ENCODE data around the gene VWA8.
"Not testable (repeated sequence)": the region's sequence is repeated elsewhere in the genome, so short reads cannot be mapped to it uniquely, and the experiment has no call there.

Gene VWA8

DNA sequence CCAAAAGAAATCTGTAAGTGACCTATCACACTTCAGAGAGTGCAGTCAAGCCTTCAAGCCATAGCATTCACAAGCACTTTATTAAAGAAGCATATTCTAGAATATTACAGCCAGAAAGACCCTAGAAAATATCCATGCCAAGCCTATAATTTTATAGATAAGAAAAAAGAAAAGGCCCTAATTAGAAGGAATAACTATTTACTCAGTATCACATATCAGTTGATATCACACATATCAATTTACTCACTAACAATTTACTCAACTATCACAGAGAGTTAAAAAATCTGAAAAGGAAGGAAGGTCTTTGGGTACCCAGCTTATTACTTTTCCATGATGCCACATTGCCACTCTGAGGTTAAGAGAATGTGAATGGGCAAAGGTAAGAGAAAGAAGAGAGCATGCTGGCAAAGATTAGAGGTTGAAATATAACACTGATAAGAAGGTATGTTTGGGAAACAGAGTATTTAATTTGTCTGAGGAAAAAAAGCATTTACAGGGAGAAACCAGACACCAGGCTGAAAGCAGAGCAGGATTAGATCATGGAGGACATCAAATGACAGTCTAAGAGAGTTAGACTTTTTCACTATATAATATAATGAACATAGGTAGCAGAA lies 186.2 kb downstream of the VWA8 start:
- no peak for DNase-seq
- intact Hi-C loops (cut with DNase I), result no loop called here

DNA sequence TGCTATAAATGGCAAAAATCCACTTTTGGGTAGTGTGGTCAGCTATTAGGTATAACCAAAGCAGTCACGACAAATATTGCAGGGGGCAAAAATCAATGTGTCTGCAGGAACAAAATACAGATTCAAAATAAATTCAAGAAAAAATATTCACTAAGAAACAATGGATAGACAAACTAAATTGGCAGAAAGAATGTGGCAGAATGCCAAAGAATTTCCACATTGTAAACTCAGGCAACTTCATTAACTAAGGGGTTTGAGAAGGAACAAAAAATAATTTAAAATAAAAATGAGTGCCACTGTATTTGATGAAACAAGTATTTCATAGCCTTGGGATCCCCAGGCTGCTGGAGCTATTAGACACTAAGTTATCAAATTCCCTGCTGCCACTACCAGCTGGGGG lies 193.1 kb downstream of the VWA8 start:
- peak in 1 of 42 donors; percentile 5 for DNase-seq
- intact Hi-C loops (cut with DNase I), result no loop called here

DNA sequence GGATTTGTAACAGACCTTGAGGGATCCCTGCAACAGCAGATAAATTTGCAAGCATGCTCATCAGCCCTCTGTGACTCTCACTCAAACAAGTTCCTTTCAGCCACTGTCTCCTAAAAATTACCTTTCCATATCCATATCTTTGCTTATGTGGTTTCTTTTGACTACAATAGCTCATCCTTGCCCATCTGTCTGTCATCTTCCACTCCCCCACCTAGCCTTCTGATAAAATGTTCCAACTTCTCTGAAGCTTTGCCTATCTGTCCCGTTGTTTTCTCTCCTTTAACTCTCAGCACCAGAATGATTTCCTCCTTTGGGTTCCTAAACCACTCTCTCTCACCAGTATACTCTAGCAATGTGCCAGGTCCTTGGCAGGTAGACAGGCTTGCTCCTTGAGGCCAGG lies 194.5 kb downstream of the VWA8 start:
- intact Hi-C loops (cut with DNase I), result no loop called here
- DNase-seq, result no peak

DNA sequence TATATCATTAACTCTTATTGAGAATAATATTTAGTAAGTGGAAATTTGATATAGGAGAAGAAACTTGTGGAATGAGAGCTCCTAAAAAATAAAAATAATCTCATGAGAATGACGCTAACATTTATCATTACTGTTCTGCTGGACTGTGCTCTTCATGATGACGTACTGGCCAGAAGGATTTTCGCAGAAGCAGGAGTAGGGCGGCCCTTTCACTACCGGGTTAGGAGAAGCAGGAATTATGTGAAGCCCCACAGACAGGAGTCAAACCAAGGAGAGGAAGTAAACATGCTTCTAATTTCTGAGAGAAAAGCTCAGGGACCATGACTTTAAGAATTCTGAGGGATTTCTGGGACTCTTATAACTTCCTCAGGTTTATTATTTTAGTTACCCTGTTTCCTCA lies 195.1 kb downstream of the VWA8 start:
- DNase-seq, result no peak
- intact Hi-C loops (cut with DNase I), result no loop called here

DNA sequence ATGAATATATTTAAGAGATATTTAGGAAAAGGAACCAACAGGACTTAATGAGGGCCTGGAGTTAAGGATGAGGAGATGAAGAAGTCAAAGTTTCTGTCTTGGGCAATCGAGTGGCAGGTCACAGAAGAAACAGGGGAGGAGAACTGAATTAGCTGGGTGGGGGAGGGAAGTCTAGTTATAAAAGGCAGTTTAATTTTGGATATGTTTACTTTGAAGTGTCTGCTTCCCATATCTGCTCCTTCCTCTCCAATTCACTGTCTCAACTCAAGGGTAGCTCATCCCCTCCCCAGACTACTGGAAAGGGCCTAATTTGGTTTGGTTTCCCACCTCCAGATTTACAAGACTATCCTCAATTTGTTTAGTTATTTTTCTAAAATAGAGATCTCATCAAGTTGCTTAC lies 195.9 kb downstream of the VWA8 start:
- intact Hi-C loops (cut with DNase I), result no loop called here

DNA sequence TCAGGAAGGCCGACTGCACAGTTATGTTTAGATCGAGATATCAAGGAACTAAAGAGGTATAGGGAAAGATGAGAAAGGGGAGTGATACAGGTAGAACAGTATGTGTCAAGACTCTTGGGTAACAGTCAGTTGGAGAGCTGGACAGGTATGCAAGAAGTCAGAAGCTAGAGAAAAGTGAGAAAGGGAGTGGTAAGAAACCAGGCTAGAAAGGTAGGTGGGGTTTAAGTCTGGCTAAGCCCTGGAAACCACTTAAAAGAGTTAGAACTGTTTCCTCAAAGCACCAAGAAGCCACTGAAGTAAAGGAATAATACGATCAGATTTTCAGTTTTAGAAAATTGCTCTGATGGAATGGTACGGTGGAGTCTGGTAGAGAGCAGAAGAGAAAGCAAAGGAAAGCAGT lies 196.4 kb downstream of the VWA8 start:
- intact Hi-C loops (cut with DNase I), result no loop called here
- DNase-seq, result no peak

More for the DNA sequence above, 195.9 kb downstream of the VWA8 start:
- DNase-seq, result no peak

DNA sequence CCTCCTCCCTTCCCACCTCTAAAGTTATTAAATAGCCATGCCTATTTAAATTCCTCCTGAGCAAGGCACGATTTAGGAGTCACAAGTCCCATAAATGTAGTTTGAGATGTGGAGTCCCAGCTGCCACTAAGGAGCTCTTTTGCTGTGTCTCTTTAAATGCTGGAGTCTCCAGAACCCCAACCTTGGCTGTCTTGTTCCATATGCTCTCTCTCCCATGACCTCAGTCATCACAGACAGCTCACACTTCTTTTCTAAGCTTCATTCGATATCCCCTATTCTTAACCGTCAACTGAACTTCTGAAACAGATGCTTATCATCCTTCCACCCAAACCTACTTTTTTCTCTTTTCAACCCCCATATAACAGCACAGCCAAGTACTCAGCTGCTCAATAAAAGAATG lies 197.1 kb downstream of the VWA8 start:
- DNase-seq, result no peak
- intact Hi-C loops (cut with DNase I), result no loop called here

DNA sequence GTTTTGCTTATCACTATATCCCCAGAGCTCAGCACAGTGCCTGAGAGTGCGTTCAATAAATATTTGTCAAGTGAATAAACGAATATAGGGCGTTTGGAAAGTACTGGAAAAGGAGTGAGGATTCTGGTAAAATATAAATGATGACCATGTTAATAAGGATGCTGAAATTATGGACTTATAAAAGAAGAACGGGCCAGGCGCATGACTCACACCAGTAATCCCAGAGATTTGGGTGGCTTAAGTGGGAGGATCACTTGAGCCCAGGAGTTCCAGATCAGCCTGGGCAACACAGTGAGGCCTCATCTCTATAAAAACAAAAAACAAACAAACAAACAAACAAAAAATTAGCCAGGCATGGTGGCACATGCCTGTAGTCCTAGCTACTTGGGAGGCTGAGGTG lies 198.1 kb downstream of the VWA8 start:
- DNase-seq, result no peak
- intact Hi-C loops (cut with DNase I), result no loop called here

DNA sequence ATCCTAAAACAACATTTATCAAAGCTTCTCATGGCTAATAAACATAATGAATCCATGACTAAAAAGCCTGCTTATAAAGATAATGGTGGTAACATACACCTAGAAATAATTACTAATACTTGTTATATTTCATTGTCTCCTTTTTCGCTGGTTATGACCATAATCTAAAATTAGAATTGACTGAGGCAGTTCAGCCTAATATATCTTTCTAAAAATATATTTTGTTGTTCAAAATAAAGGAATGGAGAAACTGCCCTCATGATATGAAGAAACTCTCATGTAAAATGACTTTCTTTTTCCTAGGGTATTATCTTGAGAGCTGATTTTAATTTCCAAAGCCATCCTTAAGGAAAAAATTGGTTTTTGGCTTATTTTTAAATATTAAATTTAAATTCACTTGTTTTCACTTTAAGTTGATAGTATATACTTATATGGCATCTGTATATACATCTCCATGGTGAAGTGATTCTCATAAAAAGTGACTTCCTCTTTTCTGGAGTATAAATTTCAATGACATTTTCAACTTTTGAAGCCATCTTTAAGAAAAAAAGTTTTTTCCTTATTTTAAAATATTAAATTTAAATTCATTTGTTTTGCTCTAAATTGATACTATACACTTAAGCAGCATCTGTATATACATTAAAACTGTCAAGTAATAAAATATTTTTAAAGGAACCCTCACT lies 204.6 kb downstream of the VWA8 start:
- intact Hi-C loops (cut with DNase I), result no loop called here
- no peak for DNase-seq

DNA sequence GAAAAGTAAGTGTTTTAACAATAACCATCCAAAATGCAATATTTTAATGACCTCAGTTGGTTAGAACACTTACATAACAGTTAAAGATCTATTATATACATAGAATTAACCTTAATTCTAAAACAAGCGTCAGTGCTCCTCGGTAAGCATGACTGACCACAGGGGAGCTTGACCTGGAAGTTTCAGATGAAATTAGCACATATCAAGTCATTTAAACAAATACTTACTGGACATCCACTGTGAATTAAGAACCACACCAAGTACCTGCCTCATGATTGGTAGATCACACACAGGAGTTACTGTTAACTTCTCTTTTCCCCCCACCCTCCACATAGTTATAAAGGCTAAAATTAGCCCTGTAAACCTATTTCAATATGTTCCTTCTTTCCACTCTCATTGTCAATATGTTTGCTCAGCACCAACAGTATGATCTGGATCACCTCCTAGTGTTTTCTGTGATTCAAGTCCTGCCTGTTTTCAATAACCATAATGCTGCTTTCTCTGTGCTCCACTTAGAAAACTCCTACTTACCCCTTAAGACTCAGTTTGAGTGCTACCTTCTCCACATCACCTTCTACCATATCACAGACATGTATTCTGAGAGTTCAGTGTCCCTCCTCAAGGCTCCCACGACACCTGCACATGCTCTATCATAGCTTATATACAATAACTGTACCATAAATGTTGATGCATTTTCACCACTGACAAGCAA lies 209.0 kb downstream of the VWA8 start:
- no peak for DNase-seq
- intact Hi-C loops (cut with DNase I), result no loop called here

DNA sequence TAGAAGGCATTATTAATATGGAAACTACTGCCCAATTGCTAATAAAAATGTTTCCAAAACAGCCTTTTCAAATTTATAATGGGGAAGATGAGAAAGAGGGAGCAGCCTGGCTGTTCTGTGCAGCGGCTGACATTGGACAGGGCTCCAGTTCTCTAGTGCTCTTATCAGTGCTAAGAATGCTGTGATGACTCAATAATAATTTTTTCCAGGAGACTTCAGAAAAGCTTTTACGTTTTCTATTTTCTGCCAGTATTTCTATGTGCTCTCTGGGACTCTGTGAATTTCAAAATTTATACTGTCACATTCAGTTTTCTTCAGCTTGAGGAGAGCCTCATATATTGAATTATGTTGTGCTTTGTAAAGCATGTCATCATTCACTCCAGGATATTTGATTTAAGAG lies 209.6 kb downstream of the VWA8 start:
- intact Hi-C loops (cut with DNase I), result no loop called here
- peak in 7 of 42 donors; percentile 2 to 49 (median 17) for DNase-seq

DNA sequence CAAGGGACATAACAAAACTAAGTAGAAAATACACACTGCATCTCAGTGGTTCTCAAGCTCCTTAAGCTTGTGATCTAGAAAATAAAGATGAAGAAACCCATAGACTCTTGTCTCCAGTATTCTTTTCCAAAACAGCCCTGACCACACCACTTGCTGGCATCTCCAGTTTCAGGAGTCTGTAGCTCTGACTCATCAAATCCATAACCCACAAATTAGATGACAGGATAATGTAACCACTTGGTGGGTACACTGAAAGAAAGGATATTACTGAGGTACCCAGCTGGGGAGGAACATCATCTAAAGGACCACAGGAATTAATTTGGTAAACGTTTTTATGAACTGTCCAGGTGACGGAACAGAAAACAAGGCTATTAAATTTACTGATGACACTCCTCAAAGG lies 214.7 kb downstream of the VWA8 start:
- intact Hi-C loops (cut with DNase I), result no loop called here
- DNase-seq, result no peak

DNA sequence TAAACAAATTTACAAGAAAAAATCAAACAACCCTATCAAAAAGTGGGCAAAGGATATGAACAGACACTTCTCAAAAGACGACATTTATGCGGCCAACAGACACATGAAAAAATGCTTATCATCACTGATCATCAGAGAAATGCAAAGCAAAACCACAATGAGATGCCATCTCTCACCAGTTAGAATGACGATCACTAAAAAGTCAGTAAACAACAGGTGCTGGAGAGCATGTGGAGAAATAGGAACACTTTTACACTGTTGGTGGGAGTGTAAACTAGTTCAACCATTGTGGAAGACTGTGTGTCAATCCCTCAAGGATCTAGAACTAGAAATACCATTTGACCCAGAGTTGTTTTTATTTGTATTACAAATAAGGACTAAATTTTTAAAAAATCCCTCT lies 215.4 kb downstream of the VWA8 start:
- intact Hi-C loops (cut with DNase I); DNase-seq: not testable (repeated sequence)

DNA sequence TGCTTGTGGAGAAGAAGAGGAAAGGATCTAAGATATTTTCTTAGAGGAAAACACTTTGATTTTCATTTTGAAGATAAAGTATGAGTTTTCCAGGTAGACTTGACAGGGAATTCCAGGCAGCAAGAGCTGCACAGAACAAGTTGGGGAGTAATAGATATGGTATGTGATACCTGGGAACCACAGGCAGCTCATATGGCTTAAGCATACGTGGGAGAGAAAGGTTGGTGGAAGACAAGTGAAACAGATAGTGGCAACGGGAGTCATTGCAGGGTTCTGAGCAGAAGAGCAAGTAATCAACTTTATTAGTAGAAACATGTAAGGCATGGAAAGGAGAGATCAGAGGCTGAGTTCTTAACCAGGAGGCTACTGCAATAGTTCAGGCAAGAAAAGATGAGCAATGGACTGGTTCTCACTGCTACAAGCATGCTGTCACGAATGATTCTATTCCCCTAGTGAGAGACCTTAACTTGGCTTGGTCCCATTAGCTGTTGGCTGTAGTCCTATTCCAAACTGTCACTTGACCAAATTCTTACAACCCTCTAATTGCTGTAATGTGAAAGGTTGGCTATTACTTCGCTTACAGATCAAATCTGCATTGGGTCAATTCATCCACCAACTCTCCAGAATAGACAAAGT lies 217.9 kb downstream of the VWA8 start:
- intact Hi-C loops (cut with DNase I), result no loop called here
- no peak for DNase-seq

DNA sequence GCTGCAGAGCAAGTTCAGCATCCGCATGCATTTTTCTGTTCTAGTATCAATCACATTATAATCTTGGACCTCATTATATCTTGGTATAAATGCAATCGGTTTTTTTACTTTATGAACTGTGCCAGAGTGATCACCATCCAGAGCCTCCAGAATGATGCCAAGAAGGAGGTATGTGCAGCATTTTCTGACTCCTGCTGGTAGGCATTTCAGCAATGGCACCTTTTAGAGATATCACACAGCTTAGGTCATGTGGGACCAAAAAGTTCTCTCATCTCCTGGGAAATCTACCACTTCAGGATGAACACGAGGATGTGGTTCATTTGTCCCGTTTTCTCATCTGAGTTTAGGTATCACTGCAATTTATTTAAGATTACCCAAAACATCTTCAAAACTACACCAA lies 220.4 kb downstream of the VWA8 start:
- no peak for DNase-seq
- intact Hi-C loops (cut with DNase I), result no loop called here

DNA sequence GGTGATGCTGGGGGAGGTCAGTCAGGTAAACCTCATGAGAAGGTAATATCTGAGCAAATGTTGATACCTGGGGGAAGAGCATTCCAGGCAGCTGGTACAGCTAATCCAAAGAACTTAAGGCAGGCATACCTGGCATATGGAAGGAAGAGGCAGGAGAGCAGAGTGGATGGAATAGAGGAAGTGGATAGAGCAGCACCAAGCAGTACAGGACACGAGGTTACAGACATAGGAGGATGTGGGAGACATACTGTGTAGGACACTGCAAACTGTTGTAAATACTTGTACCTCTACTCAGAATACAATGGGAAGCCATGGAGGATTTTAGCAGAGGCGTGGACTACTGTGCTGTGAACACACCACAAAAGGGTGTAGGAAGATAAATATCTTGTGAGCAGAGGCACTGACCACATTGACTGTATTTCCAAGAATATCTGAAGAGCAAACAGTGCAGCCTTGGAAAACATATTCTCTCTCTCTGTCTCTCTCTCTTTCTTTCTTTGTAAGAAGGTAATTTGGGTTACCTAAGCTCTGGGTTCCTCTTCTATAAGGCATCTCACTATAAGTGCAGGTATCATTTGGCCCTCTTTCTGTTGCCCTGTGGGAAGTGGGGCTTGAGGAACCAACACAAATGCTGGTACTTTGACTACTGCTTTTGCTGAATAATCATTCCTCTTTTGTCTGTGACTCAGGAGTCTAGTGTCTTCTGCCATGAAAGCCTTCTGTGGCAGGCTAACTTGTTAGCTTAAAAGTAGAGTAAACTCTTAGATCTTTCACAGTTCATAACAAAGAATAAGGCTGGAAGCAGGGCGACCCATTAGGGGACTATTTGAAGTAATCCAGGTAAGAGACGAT lies 238.0 kb downstream of the VWA8 start:
- DNase-seq, result no peak
- intact Hi-C loops (cut with DNase I), result no loop called here

DNA sequence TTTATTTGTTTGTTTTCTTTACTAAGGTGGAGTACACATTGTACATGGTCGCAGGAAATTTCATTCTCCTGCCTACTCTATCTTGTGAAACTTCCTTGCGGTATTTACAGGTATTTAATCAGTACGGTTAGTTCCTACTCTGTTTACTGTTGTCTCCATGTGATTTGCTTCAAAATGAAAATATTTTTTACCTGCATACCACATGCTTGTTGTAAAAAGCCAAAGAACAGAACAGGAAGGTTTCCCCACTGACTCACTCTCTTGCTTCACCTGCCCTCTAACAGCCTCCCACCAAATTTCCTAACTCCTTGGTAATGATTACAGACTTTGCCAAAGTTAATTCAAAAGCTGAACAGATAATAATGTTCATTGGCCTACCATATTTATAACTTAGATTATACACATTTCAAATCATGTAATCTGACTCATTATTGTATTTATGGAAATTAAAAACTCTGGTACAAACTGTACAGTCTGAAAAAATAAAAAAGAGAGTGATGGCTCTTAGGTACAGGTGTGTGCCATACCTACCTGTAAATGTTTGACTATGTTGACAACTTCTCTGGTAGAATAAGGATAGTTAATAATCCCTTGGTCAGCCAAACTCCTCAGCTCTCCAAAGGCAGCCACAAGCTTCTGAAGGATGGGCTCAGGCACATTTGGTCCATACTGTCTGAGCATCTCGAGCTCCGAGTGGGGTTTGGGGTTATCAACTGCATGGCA lies 239.9 kb downstream of the VWA8 start:
- intact Hi-C loops (cut with DNase I), result no loop called here
- peak in 2 of 42 donors; percentile 9 to 23 for DNase-seq

DNA sequence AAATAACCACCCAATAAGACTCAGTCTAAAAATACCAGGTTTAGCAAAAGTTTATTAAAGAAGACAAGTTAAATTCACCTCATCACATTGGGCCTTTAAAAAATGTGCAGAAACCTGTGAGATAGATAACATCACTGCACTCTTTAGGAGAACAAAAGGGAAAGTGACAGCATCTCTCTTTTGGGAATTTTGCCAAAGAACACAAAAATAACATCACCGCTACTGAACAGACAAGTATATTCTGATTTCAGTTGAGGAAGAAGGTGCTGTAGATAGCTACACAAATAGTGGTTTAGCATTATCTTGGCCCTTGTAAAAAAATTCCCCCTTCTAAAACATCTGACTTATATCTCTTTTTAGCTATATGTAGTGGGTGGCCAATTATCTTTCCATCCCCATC lies 244.7 kb downstream of the VWA8 start:
- intact Hi-C loops (cut with DNase I), result no loop called here

DNA sequence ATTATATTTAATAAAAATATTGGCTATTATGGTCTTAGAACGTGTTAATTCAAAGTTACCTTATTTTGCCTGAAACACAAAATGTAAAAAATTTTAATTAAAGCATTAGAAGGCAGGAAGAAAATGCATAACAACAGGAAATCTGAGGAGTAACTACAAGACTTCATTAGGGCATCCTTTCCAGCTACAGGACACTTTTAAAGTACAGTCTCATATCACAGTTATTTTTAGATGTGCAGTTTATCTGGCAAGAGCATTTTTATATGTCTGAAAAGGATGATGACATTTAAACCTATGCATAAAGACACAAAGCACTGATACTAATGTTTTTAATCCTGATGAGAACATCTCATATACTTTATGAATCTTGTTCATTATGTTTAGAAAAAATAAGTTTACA lies 247.5 kb downstream of the VWA8 start:
- intact Hi-C loops (cut with DNase I), result no loop called here

More for the DNA sequence above, 244.7 kb downstream of the VWA8 start:
- DNase-seq, result peak in 1 of 42 donors; percentile 49

More for the DNA sequence above, 247.5 kb downstream of the VWA8 start:
- no peak for DNase-seq
